ENCODE results near the gene PDCD2L. TPM values are rescaled to one million over a fixed set of nuclear protein-coding genes. Genes with fewer than 3 reads are reported as not detected.

PDCD2L gene
- polyA plus RNA-seq, 1 donor (not counting 4 experiments of a cell fraction or from before 2014, with no cell fraction given): 23.8 TPM

DNA sequence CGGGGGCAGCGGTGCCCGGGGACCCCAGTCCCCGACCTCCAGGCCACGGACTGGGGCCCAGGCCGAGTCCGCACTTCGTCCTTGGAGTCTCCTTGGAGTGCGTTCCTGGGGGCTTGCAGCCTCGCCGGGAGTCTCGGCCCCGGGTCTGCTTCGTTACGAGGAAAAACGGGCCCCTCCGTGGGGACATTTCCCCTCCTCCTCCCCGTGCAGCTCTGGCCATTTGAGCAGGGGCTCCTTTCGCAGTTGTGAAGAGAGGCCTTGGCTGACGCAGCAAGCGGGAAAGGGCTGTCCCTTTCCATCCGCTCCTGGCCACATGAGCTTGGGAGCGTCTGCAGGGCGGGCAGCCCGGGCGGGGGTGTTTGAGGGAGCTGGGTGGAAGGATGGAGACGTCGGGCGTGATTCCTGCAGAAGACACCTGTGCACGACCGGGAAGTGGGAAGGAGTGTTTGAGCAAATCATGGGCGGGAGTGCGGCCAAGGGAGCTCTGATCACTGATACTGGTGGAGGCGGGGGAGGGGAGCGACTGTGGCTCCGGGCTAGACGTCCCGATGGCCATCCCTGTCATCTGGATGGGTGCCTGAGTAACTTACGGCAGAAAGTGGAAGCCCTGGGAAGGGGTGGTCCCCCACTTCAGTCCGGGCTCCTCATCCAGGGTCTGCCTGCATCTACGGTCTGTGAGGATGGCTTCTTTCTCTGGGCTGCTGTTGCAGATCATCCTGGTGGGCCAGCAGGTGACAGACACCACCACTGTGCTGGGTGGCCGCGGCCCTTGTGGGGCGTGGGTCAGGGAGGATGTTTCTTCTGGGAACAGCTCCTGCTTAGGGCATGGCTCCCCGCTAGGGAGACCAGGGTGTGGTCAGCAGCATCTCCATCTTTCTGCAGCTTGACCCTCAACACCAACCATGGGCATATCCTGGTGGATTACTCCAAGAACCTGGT lies 38.5 kb upstream of the PDCD2L start:
- Histone ChIP-seq H3K9me1 (ENCODE audit: control insufficient read depth, extremely low read depth, insufficient read depth, low read length) (no peaks in the 10 kb centered on the region), H2AFZ (ENCODE audit: control insufficient read depth, low read length) (peak overlapping the region; percentile 72), H3K79me2 (ENCODE audit: control insufficient read depth, insufficient read depth, low read length) (peaks cover 35% of the 10 kb centered on the region), H3K27me3 (ENCODE audit: control insufficient read depth, extremely low read depth, insufficient read depth, low read length) (no peaks in the 10 kb centered on the region), H3K9me3 (ENCODE audit: control insufficient read depth, low read depth, low read length) (no peaks in the 10 kb centered on the region), H3K4me1 (ENCODE audit: control insufficient read depth, extremely low read depth, insufficient read depth, low read length) (peaks cover 18% of the 10 kb centered on the region), H3K4me3 (ENCODE audit: control insufficient read depth in 2 of 3, extremely low read depth in 1 of 3, insufficient read depth in 2 of 3, low read depth in 1 of 3, low read length in 3 of 3) (peak overlapping the region; percentile 64 to 94 (median 81)), H3K4me2 (ENCODE audit: control insufficient read depth, extremely low read depth, insufficient read depth, low read depth, low read length) (peak overlapping the region; percentile 77), H4K20me1 (ENCODE audit: control insufficient read depth, extremely low read depth, insufficient read depth, low read length) (no peaks in the 10 kb centered on the region), H3K27ac (ENCODE audit: control insufficient read depth, insufficient read depth, low read length) (peak overlapping the region; percentile 57), H3K9ac (ENCODE audit: control insufficient read depth, extremely low read depth, insufficient read depth, low read length) (peak overlapping the region; percentile 82), H3K36me3 (ENCODE audit: control insufficient read depth in 2 of 2, extremely low read depth in 1 of 2, insufficient read depth in 2 of 2, low read length in 2 of 2) (peaks cover 19 to 20% of the 10 kb centered on the region in 2 experiments)
- DNase-seq (ENCODE audit: low read depth, low spot score): no peak
- dilution Hi-C loops (cut with MboI; ENCODE audit: extremely low pct_ligation_motif_present, low sequenced_read_pairs): no loop called here
- TF ChIP-seq EZH2 (IDR thresholded peaks at IDR 0.05; ENCODE audit: low read length) (no peak), CTCF (optimal IDR thresholded peaks at IDR 0.05 in 1 of 3, IDR thresholded peaks at IDR 0.05 in 1 of 3, conservative IDR thresholded peaks at IDR 0.05 in 1 of 3; ENCODE audit: extremely low read depth in 1 of 3, insufficient read depth in 2 of 3, low read length in 3 of 3) (no peak)
- no peak for FAIRE-seq

GRCh38 chr19:34366738-34367623 lies 37.2 kb upstream of the PDCD2L start:
- Histone ChIP-seq H4K20me1 (ENCODE audit: control insufficient read depth, extremely low read depth, insufficient read depth, low read length) (no peaks in the 10 kb centered on the region), H3K4me2 (ENCODE audit: control insufficient read depth, extremely low read depth, insufficient read depth, low read depth, low read length) (peak overlapping the region; percentile 77), H3K4me1 (ENCODE audit: control insufficient read depth, extremely low read depth, insufficient read depth, low read length) (peaks cover 18% of the 10 kb centered on the region), H3K9me3 (ENCODE audit: control insufficient read depth, low read depth, low read length) (no peaks in the 10 kb centered on the region), H3K36me3 (ENCODE audit: control insufficient read depth in 2 of 2, extremely low read depth in 1 of 2, insufficient read depth in 2 of 2, low read length in 2 of 2) (peaks cover 20 to 22% of the 10 kb centered on the region in 2 experiments), H3K9me1 (ENCODE audit: control insufficient read depth, extremely low read depth, insufficient read depth, low read length) (no peaks in the 10 kb centered on the region), H3K27ac (ENCODE audit: control insufficient read depth, insufficient read depth, low read length) (no peak overlapping the region), H2AFZ (ENCODE audit: control insufficient read depth, low read length) (no peak overlapping the region), H3K9ac (ENCODE audit: control insufficient read depth, extremely low read depth, insufficient read depth, low read length) (no peak overlapping the region), H3K79me2 (ENCODE audit: control insufficient read depth, insufficient read depth, low read length) (peaks cover 40% of the 10 kb centered on the region), H3K27me3 (ENCODE audit: control insufficient read depth, extremely low read depth, insufficient read depth, low read length) (no peaks in the 10 kb centered on the region), H3K4me3 (ENCODE audit: control insufficient read depth in 2 of 3, extremely low read depth in 1 of 3, insufficient read depth in 2 of 3, low read depth in 1 of 3, low read length in 3 of 3) (peak overlapping the region; percentile 23 to 81 (median 64))
- no peak for FAIRE-seq
- dilution Hi-C loops (cut with MboI; ENCODE audit: extremely low pct_ligation_motif_present, low sequenced_read_pairs): no loop called here
- no peak for DNase-seq (ENCODE audit: low read depth, low spot score)
- TF ChIP-seq CTCF (optimal IDR thresholded peaks at IDR 0.05 in 1 of 3, IDR thresholded peaks at IDR 0.05 in 1 of 3, conservative IDR thresholded peaks at IDR 0.05 in 1 of 3; ENCODE audit: extremely low read depth in 1 of 3, insufficient read depth in 2 of 3, low read length in 3 of 3): no peak
- no peak for TF ChIP-seq EZH2 (IDR thresholded peaks at IDR 0.05; ENCODE audit: low read length)
